ENCODE data around the gene UNC5B. TPM values are rescaled to one million over a fixed set of nuclear protein-coding genes. Genes with fewer than 3 reads are reported as not detected.
"Not testable (repeated sequence)": the region's sequence is repeated elsewhere in the genome, so short reads cannot be mapped to it uniquely, and the experiment has no call there.

Gene UNC5B
- total and polyA plus RNA-seq, 2 experiments from 2014 or later, result 2.7 to 6.5 TPM

DNA sequence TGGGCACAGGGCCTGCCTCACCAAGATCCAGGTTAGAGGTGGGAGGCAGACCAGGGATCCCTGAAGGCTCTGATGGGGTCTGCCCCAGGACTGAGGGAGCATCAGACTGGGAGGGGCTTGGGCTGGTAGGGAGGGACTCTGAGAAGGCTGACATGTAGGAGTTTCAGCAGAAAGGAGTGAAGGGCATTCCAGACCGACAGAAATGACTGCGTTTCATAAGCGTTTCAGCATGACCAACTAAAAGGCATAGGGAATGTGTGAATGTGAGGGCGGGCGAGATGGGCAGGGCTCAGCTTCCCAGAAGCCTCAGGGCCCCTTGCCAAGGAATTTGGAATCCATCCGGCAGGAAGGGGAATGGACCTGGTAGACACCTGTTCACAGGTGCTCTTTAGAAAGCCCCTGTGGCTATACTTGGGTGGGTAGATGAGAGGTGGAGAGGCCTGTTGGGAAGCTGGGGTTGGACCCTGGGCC, 81.8 kb downstream of the UNC5B start:
- DNase-seq, result no peak
- Histone ChIP-seq H3K36me3 (ENCODE audit: low read depth) (no peaks in the 10 kb centered on the region), H3K79me2 (ENCODE audit: insufficient read depth) (no peaks in the 10 kb centered on the region), H3K9ac (no peak overlapping the region), H3K27me3 (replicated peaks; ENCODE audit: insufficient read depth) (no peaks in the 10 kb centered on the region), H2AFZ (no peak overlapping the region), H3K27ac (no peak overlapping the region), H3K4me3 (no peak overlapping the region), H3K4me2 (ENCODE audit: unreplicated experiment) (no peak overlapping the region), H3K4me1 (ENCODE audit: insufficient read depth) (no peaks in the 10 kb centered on the region), H3K9me2 (ENCODE audit: insufficient read depth) (no peaks in the 10 kb centered on the region), H3K9me3 (ENCODE audit: low read depth) (no peaks in the 10 kb centered on the region), H4K20me1 (ENCODE audit: insufficient read depth) (no peaks in the 10 kb centered on the region), H3F3A (ENCODE audit: insufficient read depth) (no peaks in the 10 kb centered on the region)
- in situ Hi-C loops (cut with MboI), result no loop called here
- WGBS, 2 experiments (ENCODE audit: low coverage in 1 of 2, low lambda C conversion rate in 2 of 2, missing lambda C conversion rate in 2 of 2), result 86 to 92% methylated on average over 6 of the region's 6 CpGs
- no peak for TF ChIP-seq EZH2phosphoT487 (IDR thresholded peaks at IDR 0.05; ENCODE audit: insufficient read depth, low read depth)

DNA sequence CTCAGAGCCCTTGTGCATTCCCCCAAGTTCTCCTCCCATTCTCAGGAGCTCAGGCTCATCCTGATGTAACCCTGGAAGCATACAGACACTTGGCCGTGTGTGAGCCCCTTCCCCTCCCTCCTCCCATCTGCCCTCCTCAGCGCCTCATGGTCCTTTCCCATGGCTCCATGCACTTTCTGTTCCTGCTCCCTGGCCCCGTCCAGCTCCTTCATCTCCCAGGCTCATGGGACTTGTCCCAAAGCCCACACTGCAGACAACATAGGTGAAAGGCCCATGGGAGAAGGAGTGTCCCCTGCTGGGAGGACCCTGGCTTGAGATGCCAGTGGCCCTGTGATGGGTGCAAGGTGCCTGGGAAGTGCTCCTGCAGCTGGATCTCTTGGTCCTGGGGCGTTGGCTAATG, 82.5 kb downstream of the UNC5B start:
- WGBS, 2 experiments (ENCODE audit: low coverage in 1 of 2, low lambda C conversion rate in 2 of 2, missing lambda C conversion rate in 2 of 2), result 78 to 84% methylated on average over 3 to 4 of the region's 4 CpGs
- Histone ChIP-seq H3K9me2 (ENCODE audit: insufficient read depth) (no peaks in the 10 kb centered on the region), H3K27ac (no peak overlapping the region), H2AFZ (no peak overlapping the region), H3K4me3 (no peak overlapping the region), H4K20me1 (ENCODE audit: insufficient read depth) (no peaks in the 10 kb centered on the region), H3F3A (ENCODE audit: insufficient read depth) (no peaks in the 10 kb centered on the region), H3K9ac (no peak overlapping the region), H3K36me3 (ENCODE audit: low read depth) (no peaks in the 10 kb centered on the region), H3K9me3 (ENCODE audit: low read depth) (no peaks in the 10 kb centered on the region), H3K4me2 (ENCODE audit: unreplicated experiment) (no peak overlapping the region), H3K79me2 (ENCODE audit: insufficient read depth) (no peaks in the 10 kb centered on the region), H3K4me1 (ENCODE audit: insufficient read depth) (no peaks in the 10 kb centered on the region), H3K27me3 (replicated peaks; ENCODE audit: insufficient read depth) (no peaks in the 10 kb centered on the region)
- DNase-seq, result no peak
- TF ChIP-seq EZH2phosphoT487 (IDR thresholded peaks at IDR 0.05; ENCODE audit: insufficient read depth, low read depth) (no peak), EZH2 (IDR thresholded peaks at IDR 0.05; ENCODE audit: insufficient read depth, poor library complexity, severe bottlenecking) (no peak)
- in situ Hi-C loops (cut with MboI), result no loop called here

DNA sequence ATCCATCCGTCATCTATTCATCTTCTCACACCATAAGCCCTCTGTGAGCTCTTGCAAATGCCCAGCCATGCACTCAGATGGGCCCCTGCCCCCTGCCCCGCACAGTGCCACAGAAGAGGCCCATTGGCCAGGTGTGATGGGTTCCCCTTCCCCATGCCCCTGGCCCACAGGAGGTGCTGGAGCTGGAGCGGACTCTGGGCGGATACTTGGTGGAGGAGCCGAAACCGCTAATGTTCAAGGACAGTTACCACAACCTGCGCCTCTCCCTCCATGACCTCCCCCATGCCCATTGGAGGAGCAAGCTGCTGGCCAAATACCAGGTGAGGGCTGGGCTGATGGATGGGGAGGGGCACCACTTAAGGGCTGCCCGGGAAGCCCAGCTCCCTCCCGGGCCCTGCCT, 83.3 kb downstream of the UNC5B start:
- TF ChIP-seq EZH2 (IDR thresholded peaks at IDR 0.05; ENCODE audit: insufficient read depth, poor library complexity, severe bottlenecking) (no peak), EZH2phosphoT487 (IDR thresholded peaks at IDR 0.05; ENCODE audit: insufficient read depth, low read depth) (no peak)
- H2AFZ ChIP-seq, result no peak overlapping the region
- no peak overlapping the region for H3K4me3 ChIP-seq
- no peaks in the 10 kb centered on the region for H3K79me2 ChIP-seq (ENCODE audit: insufficient read depth)
- no peaks in the 10 kb centered on the region for H3K9me2 ChIP-seq (ENCODE audit: insufficient read depth)
- H3K27me3 ChIP-seq (replicated peaks; ENCODE audit: insufficient read depth), result no peaks in the 10 kb centered on the region
- H3K9me3 ChIP-seq (ENCODE audit: low read depth), result no peaks in the 10 kb centered on the region
- H3K9ac ChIP-seq, result no peak overlapping the region
- no peaks in the 10 kb centered on the region for H3F3A ChIP-seq (ENCODE audit: insufficient read depth)
- no peak overlapping the region for H3K4me2 ChIP-seq (ENCODE audit: unreplicated experiment)
- no peak for DNase-seq
- in situ Hi-C loops (cut with MboI), result no loop called here
- no peaks in the 10 kb centered on the region for H3K36me3 ChIP-seq (ENCODE audit: low read depth)
- no peak overlapping the region for H3K27ac ChIP-seq
- H4K20me1 ChIP-seq (ENCODE audit: insufficient read depth), result no peaks in the 10 kb centered on the region
- 80 to 87% methylated on average over 7 to 9 of the region's 9 CpGs for WGBS, 2 experiments (ENCODE audit: low coverage in 1 of 2, low lambda C conversion rate in 2 of 2, missing lambda C conversion rate in 2 of 2)
- H3K4me1 ChIP-seq (ENCODE audit: insufficient read depth), result no peaks in the 10 kb centered on the region

- Histone ChIP-seq H3F3A (ENCODE audit: insufficient read depth) (no peaks in the 10 kb centered on the region), H3K27ac (no peak overlapping the region), H3K36me3 (ENCODE audit: low read depth) (no peaks in the 10 kb centered on the region), H3K4me3 (no peak overlapping the region), H3K4me1 (ENCODE audit: insufficient read depth) (no peaks in the 10 kb centered on the region), H3K27me3 (replicated peaks; ENCODE audit: insufficient read depth) (no peaks in the 10 kb centered on the region), H3K4me2 (ENCODE audit: unreplicated experiment) (no peak overlapping the region), H3K9ac (no peak overlapping the region), H3K9me2 (ENCODE audit: insufficient read depth) (no peaks in the 10 kb centered on the region), H3K9me3 (ENCODE audit: low read depth) (no peaks in the 10 kb centered on the region), H4K20me1 (ENCODE audit: insufficient read depth) (no peaks in the 10 kb centered on the region), H2AFZ (no peak overlapping the region), H3K79me2 (ENCODE audit: insufficient read depth) (no peaks in the 10 kb centered on the region)
- 62 to 67% methylated on average over 5 of the region's 5 CpGs for WGBS, 2 experiments (ENCODE audit: low coverage in 1 of 2, low lambda C conversion rate in 2 of 2, missing lambda C conversion rate in 2 of 2)
- in situ Hi-C loops (cut with MboI), result no loop called here
- TF ChIP-seq EZH2 (IDR thresholded peaks at IDR 0.05; ENCODE audit: insufficient read depth, poor library complexity, severe bottlenecking) (no peak), EZH2phosphoT487 (IDR thresholded peaks at IDR 0.05; ENCODE audit: insufficient read depth, low read depth) (no peak)
- DNase-seq, result no peak
Measured at GRCh38 chr10:71296086-71296485, 83.7 kb downstream of the UNC5B start.

GRCh38 chr10:71296811-71297210, 84.4 kb downstream of the UNC5B start:
- DNase-seq; H3K9ac ChIP-seq; H3K9me2 ChIP-seq (ENCODE audit: insufficient read depth); H3K36me3 ChIP-seq (ENCODE audit: low read depth); H2AFZ ChIP-seq; H4K20me1 ChIP-seq (ENCODE audit: insufficient read depth); H3K4me2 ChIP-seq (ENCODE audit: unreplicated experiment); H3K79me2 ChIP-seq (ENCODE audit: insufficient read depth); H3K4me1 ChIP-seq (ENCODE audit: insufficient read depth); H3K9me3 ChIP-seq (ENCODE audit: low read depth); H3F3A ChIP-seq (ENCODE audit: insufficient read depth); H3K27me3 ChIP-seq (replicated peaks; ENCODE audit: insufficient read depth); in situ Hi-C loops (cut with MboI); H3K4me3 ChIP-seq; H3K27ac ChIP-seq: not testable (repeated sequence)
- 78 to 85% methylated on average over 5 to 13 of the region's 13 CpGs for WGBS, 2 experiments (ENCODE audit: low coverage in 1 of 2, low lambda C conversion rate in 2 of 2, missing lambda C conversion rate in 2 of 2)
